NB4 (cell line): Measurements from ENCODE around the gene MYCBP2.

ENCODE experiments used
- CTCF ChIP-seq: IDR thresholded peaks from one replicate; pipeline ENCODE4 v1.5.1; 2012; ENCODE audit warnings: low read depth, low read length
- MAX ChIP-seq: IDR thresholded peaks from 2 replicates; pipeline ENCODE4 v1.6.1; 2011; ENCODE audit warnings: low read depth, low read length
- MYC ChIP-seq: IDR thresholded peaks from 2 replicates; pipeline ENCODE4 v1.6.1; 2011; ENCODE audit warnings: low read depth, low read length
- POLR2A ChIP-seq: IDR thresholded peaks from 2 replicates; pipeline ENCODE4 v1.6.1; 2011; ENCODE audit warnings: mild to moderate bottlenecking; ENCODE audit not compliant: insufficient read length; ENCODE audit errors: extremely low read depth

- TF ChIP-seq POLR2A (no peak), CTCF (no peak), MAX (no peak), MYC (no peak)
Measured at GRCh38 chr13:77298426-77298825, 28.5 kb downstream of the MYCBP2 start.
